Activated CD8-positive, alpha-beta memory T cell treated with anti-CD3 and anti-CD28 coated beads for 1 hour (primary cell): Measurements from ENCODE around the gene KDM4B.
"Not testable (repeated sequence)": the region's sequence is repeated elsewhere in the genome, so short reads cannot be mapped to it uniquely, and the experiment has no call there.

Source experiments
- DNase-seq, 2 donors: peaks; one replicate each; pipeline ENCODE4 v3.0.0-alpha.2; 2020; ENCODE audit warnings: low read depth in 1 of 2; ENCODE audit errors: extremely low read depth in 1 of 2

KDM4B gene

GRCh38 chr19:5160158-5160795, 191.4 kb downstream of the KDM4B start:
- not testable (repeated sequence) for DNase-seq

- DNase-seq: not testable (repeated sequence)
Observed at GRCh38 chr19:5164845-5165696, 196.2 kb downstream of the KDM4B start.

GRCh38 chr19:5165697-5166019, 196.7 kb downstream of the KDM4B start:
- DNase-seq: no peak

- no peak for DNase-seq
Observed at GRCh38 chr19:5166262-5166661, 197.3 kb downstream of the KDM4B start.

GRCh38 chr19:5170329-5170745, 201.4 kb downstream of the KDM4B start:
- DNase-seq: peak; percentile 13 to 26

GRCh38 chr19:5171711-5172110, 202.8 kb downstream of the KDM4B start:
- DNase-seq: no peak

- no peak for DNase-seq
Observed at GRCh38 chr19:5172859-5173630, 204.1 kb downstream of the KDM4B start.

GRCh38 chr19:5173993-5174392, 205.1 kb downstream of the KDM4B start:
- DNase-seq: no peak

- no peak for DNase-seq
Observed at GRCh38 chr19:5177745-5178450, 209.0 kb downstream of the KDM4B start.

- DNase-seq: no peak
Observed at GRCh38 chr19:5178841-5179240, 209.9 kb downstream of the KDM4B start.

GRCh38 chr19:5179256-5179655, 210.3 kb downstream of the KDM4B start:
- no peak for DNase-seq

- no peak for DNase-seq
Observed at GRCh38 chr19:5181329-5181728, 212.4 kb downstream of the KDM4B start.

- DNase-seq: no peak
Observed at GRCh38 chr19:5182751-5183150, 213.8 kb downstream of the KDM4B start.

- DNase-seq: no peak
Observed at GRCh38 chr19:5183616-5184015, 214.7 kb downstream of the KDM4B start.

GRCh38 chr19:5184930-5185329, 216.0 kb downstream of the KDM4B start:
- DNase-seq: no peak

- DNase-seq: no peak
Observed at GRCh38 chr19:5186293-5187050, 217.6 kb downstream of the KDM4B start.

- no peak for DNase-seq
Observed at GRCh38 chr19:5188548-5189317, 219.8 kb downstream of the KDM4B start.

GRCh38 chr19:5189318-5189607, 220.3 kb downstream of the KDM4B start:
- no peak for DNase-seq

GRCh38 chr19:5191091-5191490, 222.2 kb downstream of the KDM4B start:
- no peak for DNase-seq

GRCh38 chr19:5192568-5192967, 223.7 kb downstream of the KDM4B start:
- no peak for DNase-seq
